Activated T-helper 9 cell treated with anti-CD3 and anti-CD28 coated beads, Interleukin-2, amount 50 U/mL, for 16 hours (primary cell): Measurements from ENCODE around the gene BHLHA9.
"Not testable (repeated sequence)": the region's sequence is repeated elsewhere in the genome, so short reads cannot be mapped to it uniquely, and the experiment has no call there.

ENCODE experiments used
- DNase-seq: peaks from one replicate; pipeline ENCODE4 v3.0.0-alpha.2; 2020; ENCODE audit warnings: low read depth

Gene BHLHA9

GRCh38 chr17:1270210-1271029 is at the start of gene BHLHA9:
TSS of gene BHLHA9 (plus strand) at chr17:1270444. CDS start at chr17:1270564, 120 bp downstream.
- DNase-seq: no peak

DNA sequence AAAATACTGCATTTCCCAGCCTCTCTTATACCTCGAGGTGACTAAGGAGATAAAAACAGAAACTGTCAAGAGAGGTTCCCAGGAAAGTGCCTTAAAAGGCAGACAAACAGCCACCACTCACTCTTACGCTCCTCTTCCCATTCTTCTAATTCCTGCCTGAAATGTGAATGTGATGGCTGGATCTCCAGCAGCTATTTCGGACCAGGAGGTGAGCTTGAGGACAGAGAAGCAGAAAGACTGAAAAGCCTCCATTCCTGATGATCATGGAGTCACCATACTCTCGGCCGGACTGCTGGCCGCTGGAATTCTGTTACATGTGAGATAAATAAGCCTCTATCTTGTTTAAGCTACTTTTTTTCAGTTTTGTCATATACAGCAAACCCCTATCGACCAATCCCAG is 49.0 kb upstream of the BHLHA9 start:
- DNase-seq: no peak

DNA sequence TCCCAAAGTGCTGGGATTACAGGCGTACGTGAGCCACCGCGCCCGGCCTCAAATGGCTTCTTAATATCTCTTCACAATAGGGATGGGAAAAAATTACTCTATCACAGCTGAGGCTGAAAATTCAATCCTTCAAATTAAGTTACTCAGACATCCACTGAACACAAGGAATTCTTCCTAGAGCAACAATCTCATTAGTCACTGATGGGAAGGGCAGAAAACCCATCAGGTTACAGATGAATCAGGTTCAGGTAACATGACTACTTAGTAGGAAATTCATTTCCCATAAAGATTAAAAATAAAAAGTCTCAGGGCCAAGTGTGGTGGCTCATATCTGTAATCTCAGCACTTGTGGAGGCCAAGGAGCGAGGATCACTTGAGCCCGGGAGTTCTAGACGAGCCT is 47.9 kb upstream of the BHLHA9 start:
- DNase-seq: no peak

GRCh38 chr17:1223662-1224061 is 46.6 kb upstream of the BHLHA9 start:
- no peak for DNase-seq

- DNase-seq: no peak
These were observed 45.9 kb upstream of the BHLHA9 start for GRCh38 chr17:1224330-1224729.

- DNase-seq: no peak
These were observed 43.9 kb upstream of the BHLHA9 start for GRCh38 chr17:1226308-1226707.

DNA sequence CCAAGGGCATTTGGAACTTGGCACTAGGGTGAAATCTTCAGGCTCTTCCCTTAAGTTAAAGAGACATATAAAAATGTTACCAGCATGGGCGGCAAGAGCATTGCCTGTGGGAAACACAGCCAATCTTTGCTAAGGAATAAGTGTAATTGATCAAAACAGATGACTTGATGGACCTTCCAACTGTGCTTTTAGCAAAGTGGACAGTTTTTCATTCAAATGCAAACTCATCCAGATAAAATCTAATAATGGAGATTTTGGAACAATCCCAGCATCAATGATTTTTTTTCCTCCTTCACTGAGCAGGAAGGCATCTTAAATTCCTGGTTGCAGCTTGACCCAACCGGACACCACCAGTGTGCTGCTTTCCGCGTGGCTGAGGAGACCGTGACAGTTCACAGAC is 42.9 kb upstream of the BHLHA9 start:
- DNase-seq: no peak

DNA sequence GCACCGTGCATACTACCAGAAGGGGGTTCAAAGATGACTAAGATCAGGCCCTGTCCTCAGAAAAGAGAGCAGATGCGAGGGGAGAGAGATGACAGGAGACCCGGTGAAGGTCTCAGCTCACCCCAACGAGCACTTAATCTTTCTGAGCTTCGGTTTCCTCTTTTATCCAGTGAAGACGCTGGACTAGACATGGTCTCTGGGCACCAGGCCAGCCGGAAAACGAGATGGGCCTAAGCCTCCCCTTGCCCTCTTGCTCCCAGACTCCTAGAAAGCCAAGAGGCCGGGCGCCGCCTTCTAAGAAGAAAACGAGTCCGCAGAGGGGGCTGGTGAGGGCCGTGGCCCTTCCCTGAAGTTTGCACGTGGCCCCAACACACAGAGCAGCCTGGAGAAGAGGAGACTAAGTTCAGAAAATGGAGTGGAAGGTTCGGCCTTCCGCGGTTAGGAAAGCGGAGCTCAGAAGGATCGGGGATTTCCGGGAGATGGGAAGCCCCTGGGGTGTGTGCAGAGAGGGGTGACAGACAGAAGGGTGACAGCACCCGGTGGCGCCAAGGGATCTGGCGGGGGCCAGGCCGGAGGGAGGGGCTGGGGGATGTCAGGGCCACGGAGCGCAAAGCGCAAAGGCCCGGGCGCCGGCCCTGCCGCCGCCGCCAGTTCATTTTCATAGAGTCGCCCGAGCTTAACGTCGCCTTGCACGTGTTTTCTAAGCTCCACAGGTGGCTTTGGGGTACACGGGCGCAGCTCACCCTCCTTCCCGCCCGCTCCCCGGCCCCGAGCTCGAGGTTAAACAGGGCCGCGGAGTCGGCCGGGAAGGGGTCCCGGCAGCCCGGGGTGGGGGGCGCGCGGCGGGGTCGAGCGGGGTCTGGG is 42.1 kb upstream of the BHLHA9 start:
- DNase-seq: no peak

- DNase-seq: no peak
These were observed 41.4 kb upstream of the BHLHA9 start for GRCh38 chr17:1228781-1229348.

DNA sequence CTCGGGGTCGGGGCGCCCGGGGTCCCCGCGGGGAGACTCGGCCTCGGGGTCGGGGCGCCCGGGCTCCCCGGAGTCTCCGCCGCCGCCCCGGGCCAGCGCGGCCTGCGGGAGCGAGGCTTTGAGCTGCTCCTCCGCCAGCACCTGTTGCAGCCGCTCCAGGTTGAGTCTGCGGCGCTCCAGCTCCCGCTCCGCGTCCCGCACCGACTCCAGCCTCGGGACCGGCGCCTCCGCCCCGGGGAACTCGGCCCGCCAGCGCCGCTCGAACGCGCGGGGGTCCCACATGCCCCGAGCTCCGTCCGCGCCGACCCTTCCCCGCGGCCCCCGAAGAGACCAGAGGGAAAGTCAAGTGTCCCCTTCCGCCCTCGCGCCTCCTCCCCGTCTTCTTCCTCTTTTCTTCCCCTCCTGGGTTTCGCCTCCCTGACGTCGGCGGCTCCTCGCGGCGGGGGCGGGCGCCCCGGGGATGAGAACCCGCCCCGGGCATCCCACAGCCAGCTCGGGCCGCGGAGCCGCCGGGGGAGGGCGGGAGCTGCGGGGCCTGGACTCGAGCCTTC is 40.8 kb upstream of the BHLHA9 start:
- peak; percentile 18 for DNase-seq

- no peak for DNase-seq
These were observed 40.2 kb upstream of the BHLHA9 start for GRCh38 chr17:1229900-1230501.

GRCh38 chr17:1231456-1231855 is 38.8 kb upstream of the BHLHA9 start:
- DNase-seq: no peak

- DNase-seq: no peak
These were observed 37.9 kb upstream of the BHLHA9 start for GRCh38 chr17:1232331-1232730.

DNA sequence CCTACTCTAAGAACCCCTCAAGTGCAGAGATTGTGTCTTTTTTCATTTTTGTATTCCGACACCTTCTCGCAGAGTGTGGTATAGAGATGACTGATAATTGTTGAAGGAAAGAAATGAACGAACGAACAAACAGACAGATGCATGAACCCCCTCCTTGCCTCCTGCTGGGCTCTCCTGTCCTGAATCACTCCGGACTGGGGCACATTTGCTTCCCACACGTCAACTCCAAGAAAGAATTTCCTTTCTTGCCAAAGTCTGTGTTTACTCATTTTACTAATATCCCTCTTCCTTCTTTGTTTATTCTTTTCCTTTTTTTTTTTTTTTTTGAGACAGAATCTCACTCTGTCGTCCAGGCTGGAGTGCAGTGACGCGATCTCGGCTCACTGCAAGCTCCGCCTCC is 37.5 kb upstream of the BHLHA9 start:
- DNase-seq: no peak

DNA sequence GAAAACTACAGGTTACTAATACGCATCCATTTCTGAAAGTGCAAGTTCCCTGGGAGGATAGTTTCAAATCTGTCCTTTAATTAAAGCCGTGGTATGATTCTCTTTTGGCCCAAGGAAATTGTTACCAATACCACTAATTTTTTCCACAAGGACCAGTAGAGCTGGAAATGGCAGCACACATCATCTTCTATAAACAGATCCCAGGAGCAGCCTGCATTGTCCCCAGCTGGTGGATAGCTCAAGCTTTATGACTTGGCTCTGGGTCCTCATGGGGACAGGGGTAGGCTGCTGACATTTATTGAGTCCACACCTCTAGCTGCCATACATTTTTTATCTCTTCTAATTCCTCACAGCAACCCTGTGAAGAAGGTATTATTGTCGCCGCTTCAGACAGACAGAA is 35.8 kb upstream of the BHLHA9 start:
- no peak for DNase-seq

- no peak for DNase-seq
These were observed 32.8 kb upstream of the BHLHA9 start for GRCh38 chr17:1237471-1237870.

DNA sequence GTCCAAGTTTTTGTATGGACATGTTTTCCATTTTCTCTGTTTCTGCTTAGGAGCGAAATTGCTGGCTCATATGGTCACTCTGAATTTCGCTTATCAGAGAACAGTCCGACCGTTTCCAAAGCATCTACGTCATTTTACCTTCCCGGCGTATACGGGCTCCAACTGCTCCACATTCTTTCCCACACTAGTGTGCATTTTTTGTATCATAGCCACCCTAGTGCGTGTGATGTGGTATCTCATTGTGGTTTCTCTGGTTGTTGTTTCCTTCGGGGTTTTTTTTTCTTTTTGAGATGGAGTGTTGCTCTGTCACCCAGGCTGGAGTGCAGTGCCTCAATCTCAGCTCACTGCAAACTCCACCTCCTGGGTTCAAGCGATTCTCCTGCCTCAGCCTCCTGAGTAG is 31.0 kb upstream of the BHLHA9 start:
- DNase-seq: no peak

DNA sequence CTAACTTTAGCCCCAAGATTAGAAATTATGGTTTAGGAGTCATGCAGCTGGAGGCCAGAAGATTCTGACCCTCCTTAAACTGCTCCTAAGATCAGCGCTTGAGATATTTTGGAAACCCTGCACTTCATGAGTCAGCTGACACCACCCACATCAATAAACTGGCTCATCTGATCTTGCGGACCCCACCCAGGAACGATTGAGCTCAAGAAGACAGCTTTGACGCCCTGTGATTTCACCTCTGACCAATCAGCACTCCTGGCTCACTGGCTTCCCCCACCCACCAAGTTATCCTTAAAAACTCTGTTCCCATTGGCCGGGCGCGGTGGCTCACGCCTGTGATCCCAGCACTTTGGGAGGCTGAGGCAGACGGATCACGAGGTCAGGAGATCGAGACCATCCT is 29.8 kb upstream of the BHLHA9 start:
- DNase-seq: not testable (repeated sequence)

DNA sequence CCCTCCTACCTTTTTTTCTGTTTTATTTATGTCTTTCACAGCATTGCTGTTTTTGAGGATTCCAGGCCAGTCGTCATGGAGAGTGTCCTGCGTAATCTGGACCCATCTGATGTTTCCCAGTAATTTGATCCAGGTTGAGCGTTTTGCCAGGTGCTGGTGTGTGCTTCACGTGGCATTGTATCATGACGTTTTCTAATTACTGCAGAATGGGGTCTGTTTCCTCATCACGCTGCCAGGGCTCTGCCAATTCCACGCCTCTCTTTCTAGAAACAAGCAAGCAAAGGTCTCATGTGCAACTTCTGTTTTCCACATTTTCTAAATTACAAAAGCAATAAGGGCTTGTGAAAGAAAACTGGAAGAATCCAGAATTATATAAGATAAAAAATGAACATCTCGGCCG is 28.3 kb upstream of the BHLHA9 start:
- no peak for DNase-seq

DNA sequence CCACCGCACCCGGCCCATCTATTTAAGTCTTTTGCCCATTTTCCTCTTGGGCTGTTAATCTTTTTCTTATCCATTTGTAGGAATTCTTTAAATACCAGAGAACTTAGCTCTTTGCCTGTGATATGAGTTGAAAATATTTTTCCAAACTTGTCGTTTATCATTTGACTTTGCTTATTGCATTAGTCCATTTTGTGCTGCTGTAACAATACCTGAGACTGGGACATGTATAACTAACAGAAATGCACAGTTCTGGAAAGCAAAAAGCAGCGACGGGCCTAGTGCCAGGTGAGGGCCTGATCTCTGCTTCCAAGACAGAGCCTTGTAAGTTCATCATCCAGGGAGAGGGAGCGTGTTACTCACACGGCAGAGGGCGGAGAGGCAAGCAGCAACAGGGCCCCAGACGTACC is 25.6 kb upstream of the BHLHA9 start:
- DNase-seq: no peak

- no peak for DNase-seq
These were observed 18.2 kb upstream of the BHLHA9 start for GRCh38 chr17:1251866-1252608.
